ENCODE results near the gene PPFIBP2.

DNA sequence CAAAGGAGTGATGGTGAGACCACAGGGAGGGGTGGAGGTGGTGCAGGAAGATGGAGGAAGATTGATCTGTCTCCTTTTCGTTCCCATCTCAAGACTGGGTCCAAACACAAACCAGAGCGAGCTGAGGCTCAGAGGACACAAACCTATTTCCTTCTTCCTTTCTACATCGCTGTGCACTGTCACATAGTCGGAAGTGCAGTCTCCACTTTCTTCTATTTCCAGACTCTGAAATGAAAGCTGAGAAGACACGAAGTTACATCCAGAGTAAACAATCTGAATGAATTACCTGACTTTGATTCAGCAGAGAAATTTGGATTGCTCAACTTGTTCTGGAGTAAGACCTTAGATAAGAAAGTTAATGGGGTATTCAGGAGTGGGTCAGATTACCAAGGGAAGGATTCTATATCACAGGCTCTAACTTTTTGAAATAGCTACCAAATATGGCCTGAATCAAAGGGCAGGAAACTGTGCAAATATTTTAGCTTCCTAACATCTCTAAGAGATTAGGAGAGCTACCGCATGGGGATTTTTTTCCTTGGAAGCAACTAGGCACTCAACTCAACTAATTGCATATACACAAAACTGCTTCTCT, 178.1 kb downstream of the PPFIBP2 start:
- TF ChIP-seq RARB (CRISPR knock-in tag; IDR thresholded peaks at IDR 0.05): no peak
- no peak for TF ChIP-seq GLIS3 (CRISPR knock-in tag; IDR thresholded peaks at IDR 0.05)
- no peak for TF ChIP-seq ARNTL (CRISPR knock-in tag; IDR thresholded peaks at IDR 0.05; ENCODE audit: borderline replicate concordance, low read depth)
- TF ChIP-seq, protein P1, sequence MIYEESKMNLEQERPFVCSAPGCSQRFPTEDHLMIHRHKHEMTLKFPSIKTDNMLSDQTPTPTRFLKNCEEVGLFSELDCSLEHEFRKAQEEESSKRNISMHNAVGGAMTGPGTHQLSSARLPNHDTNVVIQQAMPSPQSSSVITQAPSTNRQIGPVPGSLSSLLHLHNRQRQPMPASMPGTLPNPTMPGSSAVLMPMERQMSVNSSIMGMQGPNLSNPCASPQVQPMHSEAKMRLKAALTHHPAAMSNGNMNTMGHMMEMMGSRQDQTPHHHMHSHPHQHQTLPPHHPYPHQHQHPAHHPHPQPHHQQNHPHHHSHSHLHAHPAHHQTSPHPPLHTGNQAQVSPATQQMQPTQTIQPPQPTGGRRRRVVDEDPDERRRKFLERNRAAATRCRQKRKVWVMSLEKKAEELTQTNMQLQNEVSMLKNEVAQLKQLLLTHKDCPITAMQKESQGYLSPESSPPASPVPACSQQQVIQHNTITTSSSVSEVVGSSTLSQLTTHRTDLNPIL (CRISPR knock-in tag; IDR thresholded peaks at IDR 0.05; ENCODE audit: low read depth): no peak
- TF ChIP-seq, protein P2, sequence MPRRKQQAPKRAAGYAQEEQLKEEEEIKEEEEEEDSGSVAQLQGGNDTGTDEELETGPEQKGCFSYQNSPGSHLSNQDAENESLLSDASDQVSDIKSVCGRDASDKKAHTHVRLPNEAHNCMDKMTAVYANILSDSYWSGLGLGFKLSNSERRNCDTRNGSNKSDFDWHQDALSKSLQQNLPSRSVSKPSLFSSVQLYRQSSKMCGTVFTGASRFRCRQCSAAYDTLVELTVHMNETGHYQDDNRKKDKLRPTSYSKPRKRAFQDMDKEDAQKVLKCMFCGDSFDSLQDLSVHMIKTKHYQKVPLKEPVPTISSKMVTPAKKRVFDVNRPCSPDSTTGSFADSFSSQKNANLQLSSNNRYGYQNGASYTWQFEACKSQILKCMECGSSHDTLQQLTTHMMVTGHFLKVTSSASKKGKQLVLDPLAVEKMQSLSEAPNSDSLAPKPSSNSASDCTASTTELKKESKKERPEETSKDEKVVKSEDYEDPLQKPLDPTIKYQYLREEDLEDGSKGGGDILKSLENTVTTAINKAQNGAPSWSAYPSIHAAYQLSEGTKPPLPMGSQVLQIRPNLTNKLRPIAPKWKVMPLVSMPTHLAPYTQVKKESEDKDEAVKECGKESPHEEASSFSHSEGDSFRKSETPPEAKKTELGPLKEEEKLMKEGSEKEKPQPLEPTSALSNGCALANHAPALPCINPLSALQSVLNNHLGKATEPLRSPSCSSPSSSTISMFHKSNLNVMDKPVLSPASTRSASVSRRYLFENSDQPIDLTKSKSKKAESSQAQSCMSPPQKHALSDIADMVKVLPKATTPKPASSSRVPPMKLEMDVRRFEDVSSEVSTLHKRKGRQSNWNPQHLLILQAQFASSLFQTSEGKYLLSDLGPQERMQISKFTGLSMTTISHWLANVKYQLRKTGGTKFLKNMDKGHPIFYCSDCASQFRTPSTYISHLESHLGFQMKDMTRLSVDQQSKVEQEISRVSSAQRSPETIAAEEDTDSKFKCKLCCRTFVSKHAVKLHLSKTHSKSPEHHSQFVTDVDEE (CRISPR knock-in tag; IDR thresholded peaks at IDR 0.05): no peak
- no peak for TF ChIP-seq OSR1 (CRISPR knock-in tag; IDR thresholded peaks at IDR 0.05)
- TF ChIP-seq, protein P3, sequence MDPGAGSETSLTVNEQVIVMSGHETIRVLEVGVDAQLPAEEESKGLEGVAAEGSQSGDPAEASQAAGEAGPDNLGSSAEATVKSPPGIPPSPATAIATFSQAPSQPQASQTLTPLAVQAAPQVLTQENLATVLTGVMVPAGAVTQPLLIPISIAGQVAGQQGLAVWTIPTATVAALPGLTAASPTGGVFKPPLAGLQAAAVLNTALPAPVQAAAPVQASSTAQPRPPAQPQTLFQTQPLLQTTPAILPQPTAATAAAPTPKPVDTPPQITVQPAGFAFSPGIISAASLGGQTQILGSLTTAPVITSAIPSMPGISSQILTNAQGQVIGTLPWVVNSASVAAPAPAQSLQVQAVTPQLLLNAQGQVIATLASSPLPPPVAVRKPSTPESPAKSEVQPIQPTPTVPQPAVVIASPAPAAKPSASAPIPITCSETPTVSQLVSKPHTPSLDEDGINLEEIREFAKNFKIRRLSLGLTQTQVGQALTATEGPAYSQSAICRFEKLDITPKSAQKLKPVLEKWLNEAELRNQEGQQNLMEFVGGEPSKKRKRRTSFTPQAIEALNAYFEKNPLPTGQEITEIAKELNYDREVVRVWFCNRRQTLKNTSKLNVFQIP (CRISPR knock-in tag; IDR thresholded peaks at IDR 0.05; ENCODE audit: borderline replicate concordance, low read depth): no peak
- no peak for TF ChIP-seq SNAI2 (CRISPR knock-in tag; IDR thresholded peaks at IDR 0.05)
- TF ChIP-seq, protein P4, sequence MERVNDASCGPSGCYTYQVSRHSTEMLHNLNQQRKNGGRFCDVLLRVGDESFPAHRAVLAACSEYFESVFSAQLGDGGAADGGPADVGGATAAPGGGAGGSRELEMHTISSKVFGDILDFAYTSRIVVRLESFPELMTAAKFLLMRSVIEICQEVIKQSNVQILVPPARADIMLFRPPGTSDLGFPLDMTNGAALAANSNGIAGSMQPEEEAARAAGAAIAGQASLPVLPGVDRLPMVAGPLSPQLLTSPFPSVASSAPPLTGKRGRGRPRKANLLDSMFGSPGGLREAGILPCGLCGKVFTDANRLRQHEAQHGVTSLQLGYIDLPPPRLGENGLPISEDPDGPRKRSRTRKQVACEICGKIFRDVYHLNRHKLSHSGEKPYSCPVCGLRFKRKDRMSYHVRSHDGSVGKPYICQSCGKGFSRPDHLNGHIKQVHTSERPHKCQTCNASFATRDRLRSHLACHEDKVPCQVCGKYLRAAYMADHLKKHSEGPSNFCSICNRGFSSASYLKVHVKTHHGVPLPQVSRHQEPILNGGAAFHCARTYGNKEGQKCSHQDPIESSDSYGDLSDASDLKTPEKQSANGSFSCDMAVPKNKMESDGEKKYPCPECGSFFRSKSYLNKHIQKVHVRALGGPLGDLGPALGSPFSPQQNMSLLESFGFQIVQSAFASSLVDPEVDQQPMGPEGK (CRISPR knock-in tag; IDR thresholded peaks at IDR 0.05; ENCODE audit: borderline replicate concordance): no peak
- no peak for TF ChIP-seq ESRRG (CRISPR knock-in tag; IDR thresholded peaks at IDR 0.05)
- TF ChIP-seq ZFP3 (CRISPR knock-in tag; IDR thresholded peaks at IDR 0.05): no peak

Data from SK-N-SH treated with all-trans-retinoic acid at 6 μM for 48 hours (cell line).